NCI-H345 (cell line): ENCODE measurements around the gene LIX1.
"Not testable (repeated sequence)": the region's sequence is repeated elsewhere in the genome, so short reads cannot be mapped to it uniquely, and the experiment has no call there.

Experiments used
- DNase-seq: peaks from one replicate; lab custom pipeline; 2025; lab: John Stamatoyannopoulos, UW

LIX1 gene

GRCh38 chr5:97142521-97143254, at the start of gene LIX1:
LIX1 (minus strand) TSS chr5:97142611; CDS start chr5:97142576, 35 bp downstream.
- DNase-seq = peak; percentile 56

GRCh38 chr5:97191893-97192292, 49.5 kb upstream of the LIX1 start:
- no peak for DNase-seq

- DNase-seq = not testable (repeated sequence)
These were observed 47.1 kb upstream of the LIX1 start for GRCh38 chr5:97189523-97189922.

GRCh38 chr5:97183930-97184213, 41.5 kb upstream of the LIX1 start:
- DNase-seq = no peak

- DNase-seq = peak; percentile 96
These were observed 40.9 kb upstream of the LIX1 start, which contains the start of gene RIOK2 for GRCh38 chr5:97183100-97183929. RIOK2 (minus strand) TSS chr5:97183247; CDS start chr5:97183191, 56 bp downstream.

- DNase-seq = no peak
These were observed 40.2 kb upstream of the LIX1 start for GRCh38 chr5:97182571-97183099.

- DNase-seq = no peak
These were observed 39.6 kb upstream of the LIX1 start for GRCh38 chr5:97181856-97182545.

GRCh38 chr5:97179457-97179856, 37.0 kb upstream of the LIX1 start:
- not testable (repeated sequence) for DNase-seq

GRCh38 chr5:97172227-97172626, 29.8 kb upstream of the LIX1 start:
- DNase-seq = no peak

GRCh38 chr5:97171703-97172102, 29.3 kb upstream of the LIX1 start:
- DNase-seq = no peak

- no peak for DNase-seq
These were observed 25.0 kb upstream of the LIX1 start for GRCh38 chr5:97167435-97167834.

GRCh38 chr5:97165726-97166125, 23.3 kb upstream of the LIX1 start:
- DNase-seq = no peak

GRCh38 chr5:97164846-97165245, 22.4 kb upstream of the LIX1 start:
- no peak for DNase-seq

GRCh38 chr5:97163790-97164285, 21.4 kb upstream of the LIX1 start:
- no peak for DNase-seq

GRCh38 chr5:97163360-97163764, 21.0 kb upstream of the LIX1 start:
- no peak for DNase-seq

GRCh38 chr5:97162045-97162444, 19.6 kb upstream of the LIX1 start:
- DNase-seq = peak; percentile 69

- no peak for DNase-seq
These were observed 15.3 kb upstream of the LIX1 start for GRCh38 chr5:97157689-97158088.

GRCh38 chr5:97151370-97151769, 9.0 kb upstream of the LIX1 start:
- no peak for DNase-seq

- DNase-seq = no peak
These were observed 8.0 kb upstream of the LIX1 start for GRCh38 chr5:97150401-97150800.

- no peak for DNase-seq
These were observed 7.3 kb upstream of the LIX1 start for GRCh38 chr5:97149709-97150108.

- DNase-seq = no peak
These were observed 5.9 kb upstream of the LIX1 start for GRCh38 chr5:97148288-97148687.

- DNase-seq = no peak
These were observed 1.3 kb upstream of the LIX1 start for GRCh38 chr5:97143704-97144103.
